HG03045 (cell line): ENCODE results near the gene ZNRF4.
"Not testable (repeated sequence)": the region's sequence is repeated elsewhere in the genome, so short reads cannot be mapped to it uniquely, and the experiment has no call there.

Experiments used
- ATAC-seq: cut with Tn5 transposase; IDR thresholded peaks from one replicate; pipeline ENCODE4 v1.9.1; 2021; ENCODE audit warnings: mild to moderate bottlenecking, moderate library complexity; ENCODE audit not compliant: unreplicated experiment

ZNRF4 gene

GRCh38 chr19:5472286-5472685, 17.1 kb downstream of the ZNRF4 start:
- no peak for ATAC-seq

- no peak for ATAC-seq
These were observed 18.4 kb downstream of the ZNRF4 start for GRCh38 chr19:5473646-5474045.

- no peak for ATAC-seq
These were observed 22.4 kb downstream of the ZNRF4 start for GRCh38 chr19:5477451-5478215.

DNA sequence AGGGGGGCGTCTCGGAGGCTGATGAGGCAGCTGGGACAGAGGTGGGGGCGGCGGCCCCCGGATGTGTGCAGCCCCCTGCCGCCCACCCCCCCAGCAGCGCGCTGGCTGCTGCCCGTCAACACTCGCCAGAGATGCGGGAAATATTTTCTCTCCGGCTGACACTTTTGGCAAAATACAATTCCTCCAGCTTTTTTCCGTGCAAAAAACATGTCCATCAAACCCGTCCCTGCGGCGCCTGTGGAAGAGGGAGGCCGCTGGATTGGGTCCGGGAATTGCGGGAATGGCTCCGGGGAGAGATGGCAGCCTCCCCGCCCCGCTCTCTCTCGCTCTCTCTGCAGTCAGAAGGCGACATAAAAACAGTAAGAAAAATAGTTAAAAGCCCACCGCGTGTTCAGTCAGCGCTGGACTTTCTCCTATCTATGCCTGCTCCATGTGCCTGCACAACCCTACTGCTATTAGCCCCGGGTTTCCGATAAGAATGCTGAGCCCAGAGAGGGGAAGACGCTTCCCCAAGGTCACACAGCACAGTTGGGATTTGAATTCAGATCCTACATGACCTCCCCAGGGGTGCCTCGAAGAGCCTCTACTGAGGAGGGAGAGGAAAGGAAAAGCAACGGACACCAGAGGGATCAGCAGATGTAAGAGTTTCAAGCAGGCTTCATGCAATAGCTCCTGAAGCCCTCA, 23.2 kb downstream of the ZNRF4 start:
- no peak for ATAC-seq

GRCh38 chr19:5478925-5479588, 23.8 kb downstream of the ZNRF4 start:
- ATAC-seq: no peak

- no peak for ATAC-seq
These were observed 24.7 kb downstream of the ZNRF4 start for GRCh38 chr19:5479958-5480357.

DNA sequence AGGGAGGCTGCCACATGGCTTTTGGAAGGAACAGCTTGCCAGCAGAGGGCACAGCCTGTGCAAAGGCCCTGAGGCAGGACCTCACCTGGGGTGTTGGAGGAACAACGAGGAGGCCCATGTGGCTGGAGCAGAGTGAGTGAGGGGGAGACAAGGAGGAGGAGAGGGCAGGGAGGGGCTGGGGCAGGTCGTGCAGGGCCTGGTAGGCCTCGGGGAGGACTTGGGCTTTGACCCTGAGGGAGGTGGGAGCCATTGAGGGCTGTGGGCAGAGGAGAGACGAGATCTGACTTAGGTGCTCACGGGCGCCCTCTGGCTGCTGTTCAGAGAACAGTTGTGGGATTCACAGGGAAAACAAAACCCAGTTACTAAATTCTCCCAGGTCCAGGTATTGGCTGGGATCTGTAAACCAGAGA, 25.2 kb downstream of the ZNRF4 start:
- no peak for ATAC-seq

GRCh38 chr19:5481957-5482356, 26.7 kb downstream of the ZNRF4 start:
- no peak for ATAC-seq

GRCh38 chr19:5484398-5485285, 29.4 kb downstream of the ZNRF4 start:
- ATAC-seq: no peak

GRCh38 chr19:5485286-5485636, 30.0 kb downstream of the ZNRF4 start:
- no peak for ATAC-seq

DNA sequence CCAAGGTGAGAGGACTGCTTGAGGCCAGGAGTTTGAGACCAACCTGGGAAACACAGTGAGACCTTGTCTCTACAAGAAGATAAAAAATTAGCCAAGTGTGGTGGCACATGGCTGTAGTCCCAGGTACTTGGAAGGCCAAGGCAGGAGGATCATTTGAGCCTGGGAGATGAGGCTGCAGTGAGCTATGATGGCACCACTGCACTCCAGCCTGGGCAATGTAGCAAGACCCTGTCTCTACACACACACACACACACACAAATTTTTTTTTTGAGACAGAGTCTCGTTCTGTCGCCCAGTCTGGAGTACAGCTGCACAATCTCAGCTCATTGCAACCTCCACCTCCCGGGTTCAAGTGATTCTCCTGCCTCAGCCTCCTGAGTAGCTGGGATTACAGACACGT, 30.4 kb downstream of the ZNRF4 start:
- not testable (repeated sequence) for ATAC-seq

DNA sequence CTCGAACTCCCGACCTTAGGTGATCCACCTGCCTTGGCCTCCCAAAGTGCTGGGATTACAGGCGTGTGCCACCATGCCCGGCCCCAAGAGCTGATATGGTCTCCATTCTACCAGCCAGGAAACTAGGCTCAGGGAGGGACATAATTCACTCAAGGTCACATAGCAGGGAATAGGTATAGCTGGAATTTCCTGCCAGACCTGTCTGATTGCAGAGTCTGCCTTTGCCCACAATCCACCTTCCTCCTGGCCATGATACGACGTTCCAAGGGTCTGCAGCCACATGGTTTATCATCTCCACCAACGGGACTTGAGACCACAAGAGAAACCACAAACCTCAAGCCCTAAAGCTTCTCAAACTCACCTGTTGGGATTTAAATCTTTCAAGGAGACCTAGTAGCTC, 32.0 kb downstream of the ZNRF4 start:
- ATAC-seq: no peak

DNA sequence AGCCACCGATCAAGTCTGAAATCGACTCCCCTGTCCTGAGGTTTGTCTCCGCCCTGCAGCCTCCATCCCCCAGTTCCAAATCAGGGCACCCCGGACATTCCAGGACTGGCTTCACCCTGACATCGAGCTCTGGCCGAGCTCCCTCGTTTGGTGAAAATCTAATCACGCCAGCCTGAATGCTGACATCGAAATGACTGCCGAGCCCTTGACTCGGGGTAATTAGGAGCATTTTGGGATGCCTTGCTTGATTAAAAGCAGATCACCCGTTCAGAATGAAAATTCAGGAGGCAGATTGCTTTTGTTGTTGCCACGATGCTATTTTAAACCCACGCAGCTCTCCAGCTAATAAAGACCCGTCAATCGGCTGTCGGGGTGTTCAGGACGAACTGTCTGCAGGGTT, 34.3 kb downstream of the ZNRF4 start:
- no peak for ATAC-seq

DNA sequence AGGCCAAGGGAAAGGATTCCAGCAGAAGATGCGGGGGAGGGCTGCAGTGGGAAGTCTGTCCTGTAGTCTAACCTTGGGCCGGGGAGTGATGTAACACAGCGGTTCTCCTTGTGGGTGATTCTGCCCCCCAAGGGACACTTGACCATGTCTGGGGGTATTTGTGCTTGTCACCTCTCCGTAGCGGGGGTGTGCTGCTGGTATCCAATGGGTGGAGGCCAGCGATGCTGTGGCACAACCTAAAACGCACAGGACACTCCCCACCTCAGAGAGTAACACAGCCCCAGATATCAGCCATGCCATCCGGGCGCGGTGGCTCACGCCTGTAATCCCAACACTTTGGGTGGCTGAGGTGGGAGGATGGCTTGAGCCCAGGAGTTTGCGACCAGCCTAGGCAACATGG, 36.3 kb downstream of the ZNRF4 start:
- no peak for ATAC-seq

- ATAC-seq: no peak
These were observed 37.0 kb downstream of the ZNRF4 start for GRCh38 chr19:5492281-5492634.

GRCh38 chr19:5492635-5493409, 37.6 kb downstream of the ZNRF4 start:
- no peak for ATAC-seq

DNA sequence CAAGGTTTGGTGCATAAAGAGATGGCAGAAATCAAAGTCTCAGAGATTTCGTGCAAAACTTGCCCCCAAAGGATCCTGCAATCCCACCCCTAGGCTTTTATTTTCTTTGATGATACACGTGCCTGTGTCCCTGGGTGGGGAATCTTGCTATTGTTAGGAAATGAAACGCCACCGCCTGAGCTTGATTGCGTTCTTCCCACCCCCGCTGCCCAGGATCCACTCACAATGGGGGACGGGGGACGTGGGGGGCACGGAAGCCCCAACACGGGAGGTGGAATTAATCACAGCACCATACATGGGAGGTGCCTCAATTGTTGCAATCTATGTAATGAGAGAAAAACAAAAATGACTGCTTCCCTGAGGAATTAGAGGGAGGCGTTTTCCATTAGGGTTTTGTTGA, 39.6 kb downstream of the ZNRF4 start:
- ATAC-seq: no peak

DNA sequence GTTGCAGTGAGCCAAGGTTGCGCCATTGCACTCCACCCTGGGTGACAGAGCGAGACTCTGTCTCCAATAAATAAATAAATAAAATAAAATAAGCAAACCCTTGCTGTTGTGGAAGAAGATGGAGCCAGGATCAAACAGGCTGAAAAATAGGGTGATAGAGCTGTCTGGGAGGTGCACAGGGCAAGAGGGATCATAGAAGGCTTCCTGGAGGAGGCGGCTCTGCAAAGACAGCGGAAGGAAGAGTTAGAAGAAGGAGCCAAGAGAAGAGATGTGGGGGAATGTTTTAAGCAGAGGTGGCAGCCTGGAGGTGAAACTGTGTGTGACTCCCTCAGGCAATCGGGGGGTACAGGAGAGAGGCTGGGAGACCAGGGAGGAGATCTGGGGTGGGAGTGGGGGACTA, 40.6 kb downstream of the ZNRF4 start:
- no peak for ATAC-seq

- no peak for ATAC-seq
These were observed 42.1 kb downstream of the ZNRF4 start for GRCh38 chr19:5497297-5497696.

DNA sequence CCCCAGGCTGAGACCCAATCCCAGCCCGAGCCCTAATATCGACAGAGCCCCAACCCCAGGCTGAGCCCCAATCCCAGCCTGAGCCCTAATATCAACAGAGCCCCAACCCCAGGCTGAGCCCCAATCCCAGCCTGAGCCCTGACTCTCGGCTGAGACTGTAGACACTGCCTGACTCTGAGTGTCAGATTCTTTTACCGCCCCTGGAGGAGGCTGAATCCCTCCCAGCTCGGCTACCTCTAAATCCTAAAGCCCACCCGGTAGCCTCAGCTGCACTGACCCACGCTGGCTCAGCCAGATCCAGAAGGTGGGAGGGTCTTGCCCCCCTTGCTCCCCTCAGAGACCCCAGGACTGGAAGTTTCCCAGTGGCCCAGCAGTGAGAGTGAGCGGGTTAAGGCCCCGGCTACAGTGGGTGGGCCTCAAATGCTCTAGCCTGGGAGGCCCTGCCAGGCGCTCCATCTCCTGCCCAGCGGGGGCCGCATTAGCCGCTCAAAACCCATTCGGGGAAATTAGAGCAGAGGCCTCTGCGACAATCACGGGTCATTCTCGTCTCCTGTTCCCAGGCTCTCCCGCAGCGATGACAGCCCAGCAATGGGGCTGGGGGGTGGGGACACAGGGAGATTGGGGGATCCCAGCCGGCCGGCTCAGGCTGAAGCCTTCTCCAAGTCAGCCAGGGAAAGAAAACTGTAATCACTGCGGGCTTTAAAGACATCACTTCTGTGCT, 43.8 kb downstream of the ZNRF4 start:
- ATAC-seq: no peak
